SU-DHL-6 (cell line): ENCODE data around the gene CPVL.

Source experiments
- H2AFZ ChIP-seq: fragments of 200-600 bp; sonication (generic); 2 replicates; pipeline ENCODE4 v1.6.1; 2014; ENCODE audit warnings: low read depth, mild to moderate bottlenecking, moderate library complexity, mixed read lengths, antibody characterized with exemption, low read length; ENCODE audit not compliant: severe bottlenecking
- H3F3A ChIP-seq: fragments of 200-600 bp; shearing (Covaris generic); 2 replicates; pipeline ENCODE4 v1.6.0; 2016; ENCODE audit warnings: antibody characterized with exemption, mild to moderate bottlenecking; ENCODE audit not compliant: insufficient read depth
- H3K27ac ChIP-seq: fragments of 200-600 bp; sonication (generic); 2 replicates; pipeline ENCODE4 v1.5.1; 2016; ENCODE audit warnings: low read depth, mild to moderate bottlenecking, low read length, moderate library complexity, mixed read lengths
- H3K27me3 ChIP-seq: fragments of 200-600 bp; sonication (generic), shearing (Covaris generic); 2 replicates; pipeline ENCODE4 v1.6.0; 2014; ENCODE audit warnings: mild to moderate bottlenecking, low read length
- H3K36me3 ChIP-seq: fragments of 200-600 bp; sonication (generic); 2 replicates; pipeline ENCODE4 v1.6.1; 2014; ENCODE audit warnings: mild to moderate bottlenecking, low read length, mixed read lengths
- H3K4me2 ChIP-seq: fragments of 300-600, 200-600 bp; shearing (Covaris generic), sonication (generic); 2 replicates; pipeline ENCODE4 v1.6.0; 2014; ENCODE audit warnings: low read length, low read depth, mild to moderate bottlenecking; ENCODE audit not compliant: poor library complexity, severe bottlenecking
- H3K4me3 ChIP-seq: fragments of 200-600 bp; sonication (generic); 2 replicates; pipeline ENCODE4 v1.5.1; 2014; ENCODE audit warnings: antibody characterized with exemption, low read length, mild to moderate bottlenecking, mixed read lengths; ENCODE audit not compliant: insufficient read depth, poor library complexity, severe bottlenecking
- H3K79me2 ChIP-seq: fragments of 200-600 bp; sonication (generic); 2 replicates; pipeline ENCODE4 v1.6.1; 2014; ENCODE audit warnings: mild to moderate bottlenecking, low read length, moderate library complexity; ENCODE audit not compliant: insufficient read depth
- H3K9ac ChIP-seq: fragments of 200-600 bp; sonication (generic); 2 replicates; pipeline ENCODE4 v1.7.0; 2014; ENCODE audit warnings: mild to moderate bottlenecking, low read length
- H3K9me2 ChIP-seq: fragments of 200-600 bp; sonication (generic); replicated peaks from 2 replicates; pipeline ENCODE4 v1.6.1; 2014; ENCODE audit warnings: low read length; ENCODE audit not compliant: insufficient read depth
- H3K9me3 ChIP-seq: fragments of 200-600 bp; sonication (generic); 2 replicates; pipeline ENCODE4 v1.6.1; 2014; ENCODE audit warnings: low read length, mixed read lengths; ENCODE audit not compliant: insufficient read depth
- H4K20me1 ChIP-seq: fragments of 200-600 bp; sonication (generic); 2 replicates; pipeline ENCODE4 v1.6.1; 2014; ENCODE audit warnings: low read depth, mild to moderate bottlenecking, antibody characterized with exemption, low read length, moderate library complexity, mixed read lengths
- EZH2phosphoT487 ChIP-seq: fragments of 200-600 bp; sonication (generic), shearing (Covaris generic); conservative IDR thresholded peaks from 2 replicates; pipeline ENCODE4 v1.6.1; 2018; ENCODE audit warnings: mild to moderate bottlenecking, antibody characterized with exemption, low read length, moderate library complexity, mixed read lengths
- TF ChIP-seq, protein P1 (sequence below): fragments of 200-600 bp; sonication (generic); IDR thresholded peaks from one replicate; pipeline ENCODE4 v1.5.1; 2017; ENCODE audit warnings: antibody characterized with exemption, mild to moderate bottlenecking, low read length, moderate library complexity; ENCODE audit not compliant: insufficient read depth, poor library complexity, severe bottlenecking

The CPVL gene

GRCh38 chr7:28958980-28959347 lies 187.4 kb downstream of the CPVL start:
- Histone ChIP-seq H3K27me3 (no peaks in the 10 kb centered on the region), H3K27ac (no peak overlapping the region), H2AFZ (no peak overlapping the region), H4K20me1 (no peaks in the 10 kb centered on the region), H3K36me3 (no peaks in the 10 kb centered on the region), H3K9me3 (no peaks in the 10 kb centered on the region), H3K4me3 (no peak overlapping the region), H3F3A (no peaks in the 10 kb centered on the region), H3K9me2 (no peaks in the 10 kb centered on the region), H3K9ac (no peak overlapping the region), H3K4me2 (no peak overlapping the region), H3K79me2 (no peaks in the 10 kb centered on the region)
- TF ChIP-seq EZH2phosphoT487 = no peak
- TF ChIP-seq, protein P1, sequence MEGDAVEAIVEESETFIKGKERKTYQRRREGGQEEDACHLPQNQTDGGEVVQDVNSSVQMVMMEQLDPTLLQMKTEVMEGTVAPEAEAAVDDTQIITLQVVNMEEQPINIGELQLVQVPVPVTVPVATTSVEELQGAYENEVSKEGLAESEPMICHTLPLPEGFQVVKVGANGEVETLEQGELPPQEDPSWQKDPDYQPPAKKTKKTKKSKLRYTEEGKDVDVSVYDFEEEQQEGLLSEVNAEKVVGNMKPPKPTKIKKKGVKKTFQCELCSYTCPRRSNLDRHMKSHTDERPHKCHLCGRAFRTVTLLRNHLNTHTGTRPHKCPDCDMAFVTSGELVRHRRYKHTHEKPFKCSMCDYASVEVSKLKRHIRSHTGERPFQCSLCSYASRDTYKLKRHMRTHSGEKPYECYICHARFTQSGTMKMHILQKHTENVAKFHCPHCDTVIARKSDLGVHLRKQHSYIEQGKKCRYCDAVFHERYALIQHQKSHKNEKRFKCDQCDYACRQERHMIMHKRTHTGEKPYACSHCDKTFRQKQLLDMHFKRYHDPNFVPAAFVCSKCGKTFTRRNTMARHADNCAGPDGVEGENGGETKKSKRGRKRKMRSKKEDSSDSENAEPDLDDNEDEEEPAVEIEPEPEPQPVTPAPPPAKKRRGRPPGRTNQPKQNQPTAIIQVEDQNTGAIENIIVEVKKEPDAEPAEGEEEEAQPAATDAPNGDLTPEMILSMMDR = no peak

DNA sequence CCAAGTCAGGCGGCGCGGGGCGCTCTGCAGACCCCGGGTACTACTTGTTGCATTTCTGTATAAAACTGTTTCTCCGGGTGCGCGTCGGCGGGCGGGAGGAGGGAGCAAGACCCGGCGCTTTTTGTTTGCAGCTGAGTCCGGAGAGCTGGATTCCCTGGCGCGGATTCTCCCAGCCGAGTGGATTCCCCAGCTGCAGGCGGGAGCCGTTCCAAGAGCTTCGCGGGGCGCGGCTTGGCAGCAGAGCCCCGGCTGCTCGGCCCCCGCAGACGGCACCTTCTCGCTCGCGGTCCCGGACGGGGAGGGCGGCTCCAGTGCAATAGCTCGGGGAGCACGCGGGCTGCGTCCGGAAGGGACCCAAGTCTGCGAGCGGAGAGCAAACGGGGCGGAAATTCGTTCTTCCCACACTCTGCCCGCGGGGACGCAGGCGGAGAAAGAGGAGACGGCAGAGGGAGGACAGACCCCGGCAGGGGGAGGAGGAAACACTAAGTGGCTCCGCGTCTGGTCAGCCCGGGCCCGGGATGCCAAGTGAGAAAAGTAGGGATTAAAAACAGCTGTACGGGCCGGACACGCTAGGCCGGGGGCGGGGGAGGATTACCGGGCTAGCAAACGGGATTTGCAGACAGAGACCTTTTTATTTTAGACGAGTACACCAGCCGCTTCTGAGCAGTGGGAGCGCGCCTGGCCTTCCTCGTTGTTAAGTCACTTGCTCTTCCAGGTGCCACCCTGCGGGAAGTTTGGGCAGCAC lies 187.9 kb downstream of the CPVL start, which contains the start of gene TRIL:
Gene TRIL (minus strand): TSS at position 96 of the 745 bp plus-strand sequence. CDS start 284 bp downstream, outside the sequence.
- H3K36me3 ChIP-seq = no peaks in the 10 kb centered on the region
- no peaks in the 10 kb centered on the region for H3K9me2 ChIP-seq
- H3K79me2 ChIP-seq = no peaks in the 10 kb centered on the region
- H4K20me1 ChIP-seq = no peaks in the 10 kb centered on the region
- H2AFZ ChIP-seq = no peak within 1 kb of the TSS
- no peak within 1 kb of the TSS for H3K4me3 ChIP-seq
- TF ChIP-seq, protein P1 = no peak
- no peak within 1 kb of the TSS for H3K4me2 ChIP-seq
- no peaks in the 10 kb centered on the region for H3K9me3 ChIP-seq
- H3K27me3 ChIP-seq = no peaks in the 10 kb centered on the region
- H3K9ac ChIP-seq = no peak within 1 kb of the TSS
- H3K27ac ChIP-seq = no peak within 1 kb of the TSS
- H3F3A ChIP-seq = no peaks in the 10 kb centered on the region

DNA sequence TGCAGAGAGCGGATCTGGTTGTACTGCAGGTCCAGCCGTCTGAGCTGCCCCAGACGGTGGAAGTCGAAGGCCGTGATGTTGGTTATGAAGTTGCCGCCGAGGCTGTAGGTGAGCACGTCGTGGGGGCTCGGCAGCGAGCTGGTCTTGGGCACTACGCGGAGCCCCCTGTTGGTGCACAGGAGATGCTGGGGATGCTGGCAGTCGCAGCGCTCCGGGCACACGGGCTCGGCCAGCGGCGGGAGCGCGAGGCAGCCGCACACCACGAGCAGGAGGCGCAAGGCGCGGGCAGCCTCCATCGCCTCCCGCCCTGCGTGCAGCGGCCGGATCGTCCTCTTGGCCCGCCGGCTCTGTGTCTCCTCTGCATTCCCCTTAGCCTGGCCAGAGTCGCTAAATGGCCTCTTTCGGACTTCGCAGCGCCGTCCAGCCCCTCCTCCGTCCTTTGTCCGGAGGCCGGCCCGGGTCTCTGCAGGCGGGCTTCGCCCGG lies 188.5 kb downstream of the CPVL start:
- H3F3A ChIP-seq = no peaks in the 10 kb centered on the region
- no peaks in the 10 kb centered on the region for H3K79me2 ChIP-seq
- no peaks in the 10 kb centered on the region for H3K9me3 ChIP-seq
- no peaks in the 10 kb centered on the region for H4K20me1 ChIP-seq
- TF ChIP-seq, protein P1 = no peak
- TF ChIP-seq EZH2phosphoT487 = no peak
- no peaks in the 10 kb centered on the region for H3K36me3 ChIP-seq
- H2AFZ ChIP-seq = no peak overlapping the region
- no peaks in the 10 kb centered on the region for H3K27me3 ChIP-seq
- H3K9me2 ChIP-seq = no peaks in the 10 kb centered on the region
- no peak overlapping the region for H3K9ac ChIP-seq
- H3K4me3 ChIP-seq = no peak overlapping the region
- H3K27ac ChIP-seq = no peak overlapping the region
- no peak overlapping the region for H3K4me2 ChIP-seq
